MM.1S (cell line): Measurements from ENCODE around the gene SDR42E2.

Experiments used
- CTCF ChIP-seq: fragments of 300-600 bp; sonication (generic); IDR thresholded peaks from 2 replicates; pipeline ENCODE4 v1.5.1; 2016; ENCODE audit warnings: antibody characterized with exemption, low read length, mixed read lengths
- EZH2 ChIP-seq: fragments of 300-600 bp; sonication (generic); optimal IDR thresholded peaks from 2 replicates; pipeline ENCODE3; 2017; ENCODE audit warnings: low read depth, mild to moderate bottlenecking, antibody characterized with exemption, low read length, mixed read lengths

- TF ChIP-seq CTCF, result no peak
- no peak for TF ChIP-seq EZH2
These were observed 28.6 kb downstream of the SDR42E2 start for GRCh38 chr16:22190776-22191531.
